ENCODE data around the gene CCR7.

DNA sequence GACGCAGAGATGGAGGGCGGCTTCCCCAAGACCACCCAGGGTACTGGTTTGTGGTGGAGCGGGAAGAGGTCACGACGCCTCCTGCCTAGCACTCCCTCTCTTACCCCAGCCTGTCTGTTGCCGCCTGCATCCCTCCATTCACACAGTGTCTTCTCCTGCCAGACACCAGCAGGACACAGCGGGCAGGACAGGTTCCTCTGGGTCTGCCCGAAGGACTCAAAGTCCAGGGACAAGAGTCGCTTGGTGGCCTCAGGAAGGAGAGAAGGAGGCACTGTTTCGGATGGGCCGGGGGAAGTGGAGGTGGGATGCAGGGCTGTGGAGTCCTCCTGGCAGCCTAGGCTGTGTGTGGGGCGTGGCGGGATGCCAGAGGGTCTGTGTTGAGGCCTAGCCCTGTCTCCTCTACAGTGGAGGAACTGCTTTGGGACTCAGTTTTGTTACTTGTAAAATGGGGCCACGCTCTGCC, 44.2 kb downstream of the CCR7 start:
- TF ChIP-seq, protein P1, sequence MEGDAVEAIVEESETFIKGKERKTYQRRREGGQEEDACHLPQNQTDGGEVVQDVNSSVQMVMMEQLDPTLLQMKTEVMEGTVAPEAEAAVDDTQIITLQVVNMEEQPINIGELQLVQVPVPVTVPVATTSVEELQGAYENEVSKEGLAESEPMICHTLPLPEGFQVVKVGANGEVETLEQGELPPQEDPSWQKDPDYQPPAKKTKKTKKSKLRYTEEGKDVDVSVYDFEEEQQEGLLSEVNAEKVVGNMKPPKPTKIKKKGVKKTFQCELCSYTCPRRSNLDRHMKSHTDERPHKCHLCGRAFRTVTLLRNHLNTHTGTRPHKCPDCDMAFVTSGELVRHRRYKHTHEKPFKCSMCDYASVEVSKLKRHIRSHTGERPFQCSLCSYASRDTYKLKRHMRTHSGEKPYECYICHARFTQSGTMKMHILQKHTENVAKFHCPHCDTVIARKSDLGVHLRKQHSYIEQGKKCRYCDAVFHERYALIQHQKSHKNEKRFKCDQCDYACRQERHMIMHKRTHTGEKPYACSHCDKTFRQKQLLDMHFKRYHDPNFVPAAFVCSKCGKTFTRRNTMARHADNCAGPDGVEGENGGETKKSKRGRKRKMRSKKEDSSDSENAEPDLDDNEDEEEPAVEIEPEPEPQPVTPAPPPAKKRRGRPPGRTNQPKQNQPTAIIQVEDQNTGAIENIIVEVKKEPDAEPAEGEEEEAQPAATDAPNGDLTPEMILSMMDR (IDR thresholded peaks at IDR 0.05 in 4 of 5, conservative IDR thresholded peaks at IDR 0.05 in 1 of 5) = no peak
- no peak for TF ChIP-seq POLR2A (IDR thresholded peaks at IDR 0.05)

All from gastrocnemius medialis (tissue), 4 donors.